CD14-positive monocyte (primary cell): ENCODE measurements around the gene SLC35F4. TPM values are rescaled to one million over a fixed set of nuclear protein-coding genes. Genes with fewer than 3 reads are reported as not detected.

Source experiments
- DNase-seq, 3 donors: peaks; one replicate each; pipeline ENCODE4 v3.0.0-alpha.2; 2011 to 2022
- H2AFZ ChIP-seq: 2 replicates; pipeline ENCODE4 v1.6.0; 2012; ENCODE audit warnings: mild to moderate bottlenecking, low read depth, low read length, inconsistent platforms; ENCODE audit not compliant: insufficient read depth, poor library complexity, severe bottlenecking
- H3K27ac ChIP-seq, 2 donors: 1 replicate in 1 of 2; 2 replicates in 1 of 2; pipeline ENCODE4 v1.5.1; 2012 to 2013; ENCODE audit warnings: low read length in 2 of 2, control low read depth in 1 of 2, inconsistent platforms in 1 of 2, low read depth in 1 of 2, mild to moderate bottlenecking in 1 of 2
- H3K27me3 ChIP-seq, 2 donors: one replicate each; pipeline versions ENCODE4 v1.6.0 to v1.6.1; 2011 to 2013; ENCODE audit warnings: low read length in 2 of 2; ENCODE audit not compliant: control insufficient read depth in 2 of 2, insufficient read depth in 2 of 2
- H3K36me3 ChIP-seq, 2 donors: replicated peaks in 1 of 2; 1 replicate in 1 of 2; 2 replicates in 1 of 2; pipeline versions ENCODE4 v1.5.1 to v1.6.1; 2012 to 2013; ENCODE audit warnings: low read length in 2 of 2, control low read depth in 1 of 2, inconsistent platforms in 1 of 2, mild to moderate bottlenecking in 1 of 2; ENCODE audit not compliant: insufficient read depth in 2 of 2, control insufficient read depth in 1 of 2
- H3K4me1 ChIP-seq, 2 donors: 1 replicate in 1 of 2; 2 replicates in 1 of 2; pipeline versions ENCODE4 v1.5.1 to v1.6.1; 2012 to 2013; ENCODE audit warnings: low read length in 2 of 2, control low read depth in 1 of 2, inconsistent platforms in 1 of 2, mild to moderate bottlenecking in 1 of 2, moderate library complexity in 1 of 2; ENCODE audit not compliant: insufficient read depth in 2 of 2, control insufficient read depth in 1 of 2
- H3K4me2 ChIP-seq: replicated peaks from 2 replicates; pipeline ENCODE3; 2012; ENCODE audit warnings: low read length, moderate library complexity, mild to moderate bottlenecking; ENCODE audit not compliant: poor library complexity, severe bottlenecking; ENCODE audit errors: extremely low read depth
- H3K4me3 ChIP-seq, 3 experiments: fragments of 200-600 bp in 1 of 3; sonication (generic) in 1 of 3; replicated peaks in 1 of 3; 1 replicate in 2 of 3; 2 replicates in 1 of 3; pipeline ENCODE4 v1.5.1; 2011 to 2013; ENCODE audit warnings: low read length in 3 of 3, mild to moderate bottlenecking in 3 of 3, control low read depth in 2 of 3, low read depth in 2 of 3, inconsistent platforms in 1 of 3, moderate library complexity in 1 of 3
- H3K79me2 ChIP-seq: 2 replicates; pipeline ENCODE4 v1.6.0; 2012; ENCODE audit warnings: mild to moderate bottlenecking, control low read depth, inconsistent platforms, low read length, moderate library complexity; ENCODE audit not compliant: insufficient read depth
- H3K9ac ChIP-seq: 2 replicates; pipeline ENCODE4 v1.6.0; 2017; ENCODE audit warnings: low read length, mild to moderate bottlenecking; ENCODE audit not compliant: insufficient read depth, poor library complexity, severe bottlenecking
- H3K9me3 ChIP-seq, 2 donors: replicated peaks in 1 of 2; 1 replicate in 1 of 2; 2 replicates in 1 of 2; pipeline versions ENCODE4 v1.5.1 to v1.6.1; 2012 to 2013; ENCODE audit warnings: low read length in 2 of 2, control low read depth in 1 of 2; ENCODE audit not compliant: control insufficient read depth in 1 of 2, insufficient read depth in 1 of 2
- H4K20me1 ChIP-seq: 2 replicates; pipeline ENCODE4 v1.6.0; 2012; ENCODE audit warnings: mild to moderate bottlenecking, low read length, control low read depth, moderate library complexity; ENCODE audit not compliant: insufficient read depth
- H3K27ac Mint-ChIP-seq, 7 donors: one replicate each; pipeline ENCODE4 v1.8.0; 2020; ENCODE audit warnings: mild to moderate bottlenecking in 7 of 7, mixed read lengths in 7 of 7, moderate library complexity in 6 of 7, inconsistent platforms in 2 of 7
- H3K27me3 Mint-ChIP-seq, 3 donors: one replicate each; pipeline ENCODE4 v1.8.0; 2021 to 2022; ENCODE audit warnings: low read depth in 3 of 3, mild to moderate bottlenecking in 3 of 3, mixed read lengths in 3 of 3, moderate library complexity in 3 of 3, inconsistent platforms in 1 of 3
- H3K36me3 Mint-ChIP-seq, 2 donors: one replicate each; pipeline ENCODE4 v1.8.0; 2020; ENCODE audit warnings: mixed read lengths in 2 of 2, inconsistent platforms in 1 of 2, mild to moderate bottlenecking in 1 of 2
- H3K4me1 Mint-ChIP-seq: one replicate; pipeline ENCODE4 v1.8.0; 2020; ENCODE audit warnings: mild to moderate bottlenecking, mixed read lengths
- H3K4me3 Mint-ChIP-seq, 2 donors: one replicate each; pipeline ENCODE4 v1.8.0; 2020; ENCODE audit warnings: mild to moderate bottlenecking in 2 of 2, mixed read lengths in 2 of 2, moderate library complexity in 1 of 2
- H3K9me3 Mint-ChIP-seq, 7 donors: one replicate each; pipeline ENCODE4 v1.8.0; 2020 to 2022; ENCODE audit warnings: mixed read lengths in 7 of 7, mild to moderate bottlenecking in 6 of 7, moderate library complexity in 6 of 7, inconsistent platforms in 2 of 7
- CTCF ChIP-seq: fragments of 200-600 bp; IDR thresholded peaks from one replicate; pipeline ENCODE4 v1.8.0; 2022; ENCODE audit warnings: antibody characterized with exemption, mild to moderate bottlenecking
- WGBS: methylation state at CpG from one replicate; pipeline ENCODE4 v1.1.5; 2013; ENCODE audit warnings: missing lambda C conversion rate; ENCODE audit not compliant: insufficient coverage; 5-methylcytosine and 5-hydroxymethylcytosine counted together
- intact Hi-C, 2 donors: fragments of 100-400 bp; cut with micrococcal nuclease; formaldehyde crosslinking; loops; one replicate each; pipeline versions ENCODE4 v1.15.0 to v1.15.1; 2023
- polyA plus RNA-seq, 3 donors: library from polyadenylated mRNA; depleted of rRNA in 1 of 3; unstranded in 2 of 3; stranded (reverse) in 1 of 3; fragments of 300-500 nt in 2 of 3; fragments of >200 nt in 1 of 3; fragmentation: Illumina TruSeq in 2 of 3; gene quantifications; 1 replicate in 2 of 3; 2 replicates in 1 of 3; pipeline ENCODE4 v1.2.3, GENCODE V29; 2012 to 2021

The SLC35F4 gene
- polyA plus RNA-seq, 3 donors, result not detected

- no peak for TF ChIP-seq CTCF
- no peak overlapping the region for H3K27ac Mint-ChIP-seq
- no peak overlapping the region for H3K4me2 ChIP-seq
- no peaks in the 10 kb centered on the region for H4K20me1 ChIP-seq
- H3K36me3 Mint-ChIP-seq, result no peaks in the 10 kb centered on the region
- H3K9me3 ChIP-seq, result no peaks in the 10 kb centered on the region
- H3K27me3 Mint-ChIP-seq, result no peaks in the 10 kb centered on the region
- no peak overlapping the region for H2AFZ ChIP-seq
- intact Hi-C loops, result no loop called here
- no peaks in the 10 kb centered on the region for H3K4me1 ChIP-seq
- H3K9me3 Mint-ChIP-seq, result peaks cover 0 to 5% (median 0%) of the 10 kb centered on the region in 7 donors
- no peaks in the 10 kb centered on the region for H3K36me3 ChIP-seq
- no peaks in the 10 kb centered on the region for H3K27me3 ChIP-seq
- H3K4me1 Mint-ChIP-seq, result no peaks in the 10 kb centered on the region
- no peak overlapping the region for H3K27ac ChIP-seq
- H3K9ac ChIP-seq, result no peak overlapping the region
- no peak overlapping the region for H3K4me3 Mint-ChIP-seq
- no peak overlapping the region for H3K4me3 ChIP-seq
- H3K79me2 ChIP-seq, result no peaks in the 10 kb centered on the region
- WGBS, result no CpG with 5 or more reads among the region's 2 CpGs
- DNase-seq, result no peak
Observed at GRCh38 chr14:57846596-57846995, 19.3 kb downstream of the SLC35F4 start.

GRCh38 chr14:57845802-57846531 is 19.9 kb downstream of the SLC35F4 start:
- no peak overlapping the region for H3K4me3 Mint-ChIP-seq
- Histone ChIP-seq H3K9me3 (no peaks in the 10 kb centered on the region), H3K79me2 (no peaks in the 10 kb centered on the region), H3K4me3 (no peak overlapping the region), H3K27ac (no peak overlapping the region), H3K36me3 (no peaks in the 10 kb centered on the region), H3K9ac (no peak overlapping the region), H2AFZ (no peak overlapping the region), H3K4me2 (no peak overlapping the region), H4K20me1 (no peaks in the 10 kb centered on the region), H3K27me3 (no peaks in the 10 kb centered on the region), H3K4me1 (no peaks in the 10 kb centered on the region)
- WGBS, result no CpG with 5 or more reads among the region's 3 CpGs
- intact Hi-C loops, result no loop called here
- peaks cover 0 to 5% (median 0%) of the 10 kb centered on the region in 7 donors for H3K9me3 Mint-ChIP-seq
- H3K4me1 Mint-ChIP-seq, result no peaks in the 10 kb centered on the region
- TF ChIP-seq CTCF, result no peak
- no peaks in the 10 kb centered on the region for H3K27me3 Mint-ChIP-seq
- no peak for DNase-seq
- no peaks in the 10 kb centered on the region for H3K36me3 Mint-ChIP-seq
- no peak overlapping the region for H3K27ac Mint-ChIP-seq
